GM12878 (cell line): ENCODE results near the gene INO80. TPM values are rescaled to one million over a fixed set of nuclear protein-coding genes. Genes with fewer than 3 reads are reported as not detected.

Experiments
- ATAC-seq: fragments of 200-7000 bp; cut with Tn5 transposase; 3 replicates; pipeline ENCODE4 v1.9.1; 2020; ENCODE audit warnings: mild to moderate bottlenecking, moderate library complexity
- BruUV-seq: library from RNA; stranded (reverse); fragments of 400-500 nt; replicated peaks from 2 replicates; lab custom pipeline; 2021; lab: Mats Ljungman, UMichigan
- CTCF ChIA-PET: fragments of 300-600 bp; sonication (Branson Sonifier 250); formaldehyde crosslinking; extraction: SDS; loops from one replicate; lab custom pipeline; 2021; ENCODE audit warnings: inconsistent platforms; lab: Yijun Ruan, JAX
- POLR2A ChIA-PET: fragments of 350-600 bp; formaldehyde crosslinking; extraction: SDS; loops from one replicate; lab custom pipeline; 2021; ENCODE audit warnings: inconsistent platforms; lab: Charles Lee
- RAD21 ChIA-PET: fragments of 300-600 bp; sonication (Branson Sonifier 250); formaldehyde crosslinking; loops from one replicate; lab custom pipeline; 2023; ENCODE audit warnings: antibody characterized with exemption; ENCODE audit not compliant: unreplicated experiment; lab: Charles Lee
- SMC1A ChIA-PET: fragments of 300-600 bp; sonication (Branson Sonifier 250); formaldehyde crosslinking; loops from one replicate; lab custom pipeline; 2023; ENCODE audit not compliant: unreplicated experiment, uncharacterized antibody; lab: Charles Lee
- DNase-seq: peaks from one replicate; pipeline ENCODE4 v3.0.0-alpha.2; 2011; ENCODE audit warnings: low read depth, low spot score
- FAIRE-seq: peaks from 3 replicates; lab custom pipeline; 2011; peaks lifted over from hg19 to GRCh38; lab: Jason Lieb, UNC
- H2AFZ ChIP-seq: 2 replicates; pipeline ENCODE4 v1.6.0; 2011; ENCODE audit warnings: low read depth, low read length, control low read depth; ENCODE audit not compliant: control insufficient read depth
- H3K27ac ChIP-seq: 2 replicates; pipeline ENCODE4 v1.5.1; 2011; ENCODE audit warnings: control low read depth; ENCODE audit not compliant: control insufficient read depth, insufficient read depth
- H3K27me3 ChIP-seq, 2 experiments: replicated peaks in 1 of 2; 2 replicates each; pipeline versions ENCODE4 v1.6.0 to v1.6.1; 2011; ENCODE audit warnings: low read length in 1 of 2; ENCODE audit not compliant: control insufficient read depth in 2 of 2, insufficient read depth in 2 of 2
- H3K36me3 ChIP-seq, 2 experiments: 2 replicates each; pipeline ENCODE4 v1.5.1; 2011; ENCODE audit warnings: low read length in 1 of 2; ENCODE audit not compliant: control insufficient read depth in 2 of 2, insufficient read depth in 2 of 2
- H3K4me1 ChIP-seq: 2 replicates; pipeline ENCODE4 v1.6.1; 2011; ENCODE audit warnings: mild to moderate bottlenecking, low read length, moderate library complexity, mixed read lengths; ENCODE audit not compliant: control insufficient read depth, insufficient read depth
- H3K4me2 ChIP-seq: 2 replicates; pipeline ENCODE4 v1.6.0; 2011; ENCODE audit warnings: control low read depth; ENCODE audit not compliant: control insufficient read depth, insufficient read depth
- H3K4me3 ChIP-seq: fragments of 200-600 bp; sonication (generic); 2 replicates; pipeline ENCODE4 v1.5.1; 2016
- H3K79me2 ChIP-seq: 2 replicates; pipeline ENCODE4 v1.6.0; 2011; ENCODE audit warnings: low read length; ENCODE audit not compliant: control insufficient read depth, insufficient read depth
- H3K9ac ChIP-seq: 2 replicates; pipeline ENCODE4 v1.8.0; 2011; ENCODE audit warnings: low read length, control low read depth, mixed read lengths; ENCODE audit not compliant: control insufficient read depth, insufficient read depth
- H3K9me3 ChIP-seq: replicated peaks from 3 replicates; pipeline ENCODE4 v1.5.1; 2011; ENCODE audit warnings: mild to moderate bottlenecking, low read length; ENCODE audit not compliant: control insufficient read depth, insufficient read depth
- H4K20me1 ChIP-seq: 2 replicates; pipeline ENCODE4 v1.6.0; 2011; ENCODE audit not compliant: control insufficient read depth, insufficient read depth
- MEF2B ChIP-seq: fragments of 450-650 bp; IDR thresholded peaks from 2 replicates; pipeline ENCODE4 v1.6.1; 2018; ENCODE audit warnings: mild to moderate bottlenecking, moderate library complexity; ENCODE audit not compliant: partially characterized antibody, poor library complexity, severe bottlenecking
- SMAD1 ChIP-seq: fragments of 450-650 bp; IDR thresholded peaks from 2 replicates; pipeline ENCODE4 v1.6.1; 2018; ENCODE audit warnings: mild to moderate bottlenecking, low read depth; ENCODE audit not compliant: partially characterized antibody
- WGBS: methylation state at CpG from one replicate; pipeline ENCODE4 v1.1.6; 2016; ENCODE audit warnings: low lambda C conversion rate; ENCODE audit not compliant: insufficient replicate concordance, insufficient coverage; ENCODE audit errors: missing lambda C conversion rate; 5-methylcytosine and 5-hydroxymethylcytosine counted together
- in situ Hi-C: fragments of 300-500 bp; cut with MboI; formaldehyde crosslinking; loops from 9 replicates; pipeline ENCODE4 v1.14.3; 2018; ENCODE audit warnings: mixed read lengths
- intact Hi-C: fragments of 100-400 bp; cut with micrococcal nuclease; formaldehyde crosslinking; loops from one replicate; pipeline ENCODE4 v1.14.2; 2022; ENCODE audit not compliant: unreplicated experiment
- polyA plus RNA-seq, 11 experiments: library from polyadenylated mRNA; depleted of rRNA in 4 of 11; unstranded in 6 of 11; stranded (reverse) in 5 of 11; fragments of >200 nt; fragmentation: Nextera tagmentation in 4 of 11; fragmentation: Illumina TruSeq in 1 of 11; extraction: Ambion mirVana in 4 of 11; extraction: Trizol in 1 of 11; gene quantifications; 1 replicate in 1 of 11; 2 replicates in 10 of 11; pipeline versions ENCODE4 v1.2.1 to v1.2.3, GENCODE V29; 2011 to 2016; ENCODE audit warnings: inconsistent platforms in 2 of 11, missing spikeins in 2 of 11, low read depth in 1 of 11
- total RNA-seq, 4 experiments: library from RNA; depleted of rRNA in 3 of 4; stranded (reverse); fragments of >200 nt in 3 of 4; fragmentation: Illumina TruSeq in 1 of 4; extraction: Trizol in 1 of 4; gene quantifications; 2 replicates each; pipeline versions ENCODE4 v1.2.1 to v1.2.3, GENCODE V29; 2013 to 2021
- TF ChIP-seq, protein P1 (sequence below): fragments of 450-650 bp; formaldehyde crosslinking; IDR thresholded peaks from 2 replicates; pipeline ENCODE4 v1.4.0; 2022; ENCODE audit warnings: mild to moderate bottlenecking, moderate library complexity
- TF ChIP-seq, protein P2 (sequence below), 3 experiments: IDR thresholded peaks in 2 of 3; conservative IDR thresholded peaks in 1 of 3; 2 replicates each; pipeline ENCODE4 v1.5.1; 2011; ENCODE audit warnings: low read depth in 3 of 3, low read length in 3 of 3, mild to moderate bottlenecking in 3 of 3, control low read depth in 2 of 3, moderate library complexity in 2 of 3, inconsistent platforms in 1 of 3, mixed read lengths in 1 of 3; ENCODE audit not compliant: control insufficient read depth in 2 of 3, insufficient read depth in 1 of 3; ENCODE audit errors: extremely low read depth in 1 of 3
- TF ChIP-seq, protein P3 (sequence below): fragments of 450-650 bp; IDR thresholded peaks from 2 replicates; pipeline ENCODE4 v1.6.1; 2017; ENCODE audit warnings: antibody characterized with exemption, mild to moderate bottlenecking, moderate library complexity

Gene INO80
- total and polyA plus RNA-seq, 10 of the 15 experiments (the other 5 are each of a cell fraction or from before 2014, with no cell fraction given): 4.5 to 25.0 (median 14.2) TPM

DNA sequence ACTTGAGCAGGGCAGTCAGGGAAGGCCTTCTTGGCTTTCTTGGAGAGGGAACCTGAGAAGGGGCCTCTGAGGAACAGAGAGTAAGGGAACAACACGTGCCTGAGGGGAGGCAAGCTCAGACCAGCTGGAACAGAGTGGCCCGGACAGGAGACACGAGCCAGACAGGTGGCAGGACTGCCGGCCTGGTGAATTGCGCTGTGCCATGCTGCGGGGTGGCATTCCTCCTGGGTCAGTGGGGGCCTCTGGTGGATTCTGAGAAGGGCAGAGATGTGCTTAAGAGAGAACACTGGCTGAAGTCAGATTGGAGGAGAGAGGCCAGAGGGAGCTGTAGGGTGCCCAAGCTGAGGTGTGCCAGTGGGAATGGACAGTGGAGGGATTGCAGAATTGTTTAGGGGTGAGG, 157.9 kb downstream of the INO80 start:
- no peaks in the 10 kb centered on the region for H4K20me1 ChIP-seq
- no peaks in the 10 kb centered on the region for H3K79me2 ChIP-seq
- no peaks in the 10 kb centered on the region for H3K36me3 ChIP-seq
- H2AFZ ChIP-seq: no peak overlapping the region
- no peak overlapping the region for H3K4me3 ChIP-seq
- H3K9ac ChIP-seq: no peak overlapping the region
- H3K4me1 ChIP-seq: no peaks in the 10 kb centered on the region
- H3K27me3 ChIP-seq: no peaks in the 10 kb centered on the region
- no TSS peak for BruUV-seq
- TF ChIP-seq, protein P1, sequence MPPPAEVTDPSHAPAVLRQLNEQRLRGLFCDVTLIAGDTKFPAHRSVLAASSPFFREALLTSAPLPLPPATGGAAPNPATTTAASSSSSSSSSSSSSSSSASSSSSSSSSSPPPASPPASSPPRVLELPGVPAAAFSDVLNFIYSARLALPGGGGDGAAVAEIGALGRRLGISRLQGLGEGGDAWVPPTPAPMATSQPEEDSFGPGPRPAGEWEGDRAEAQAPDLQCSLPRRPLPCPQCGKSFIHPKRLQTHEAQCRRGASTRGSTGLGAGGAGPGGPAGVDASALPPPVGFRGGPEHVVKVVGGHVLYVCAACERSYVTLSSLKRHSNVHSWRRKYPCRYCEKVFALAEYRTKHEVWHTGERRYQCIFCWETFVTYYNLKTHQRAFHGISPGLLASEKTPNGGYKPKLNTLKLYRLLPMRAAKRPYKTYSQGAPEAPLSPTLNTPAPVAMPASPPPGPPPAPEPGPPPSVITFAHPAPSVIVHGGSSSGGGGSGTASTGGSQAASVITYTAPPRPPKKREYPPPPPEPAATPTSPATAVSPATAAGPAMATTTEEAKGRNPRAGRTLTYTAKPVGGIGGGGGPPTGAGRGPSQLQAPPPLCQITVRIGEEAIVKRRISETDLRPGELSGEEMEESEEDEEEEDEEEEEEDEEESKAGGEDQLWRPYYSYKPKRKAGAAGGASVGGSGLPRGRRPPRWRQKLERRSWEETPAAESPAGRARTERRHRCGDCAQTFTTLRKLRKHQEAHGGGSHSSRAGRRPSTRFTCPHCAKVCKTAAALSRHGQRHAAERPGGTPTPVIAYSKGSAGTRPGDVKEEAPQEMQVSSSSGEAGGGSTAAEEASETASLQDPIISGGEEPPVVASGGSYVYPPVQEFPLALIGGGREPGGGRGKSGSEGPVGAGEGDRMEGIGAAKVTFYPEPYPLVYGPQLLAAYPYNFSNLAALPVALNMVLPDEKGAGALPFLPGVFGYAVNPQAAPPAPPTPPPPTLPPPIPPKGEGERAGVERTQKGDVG (CRISPR knock-in tag): no peak
- TF ChIP-seq SMAD1 (no peak), MEF2B (no peak)
- TF ChIP-seq, protein P2, sequence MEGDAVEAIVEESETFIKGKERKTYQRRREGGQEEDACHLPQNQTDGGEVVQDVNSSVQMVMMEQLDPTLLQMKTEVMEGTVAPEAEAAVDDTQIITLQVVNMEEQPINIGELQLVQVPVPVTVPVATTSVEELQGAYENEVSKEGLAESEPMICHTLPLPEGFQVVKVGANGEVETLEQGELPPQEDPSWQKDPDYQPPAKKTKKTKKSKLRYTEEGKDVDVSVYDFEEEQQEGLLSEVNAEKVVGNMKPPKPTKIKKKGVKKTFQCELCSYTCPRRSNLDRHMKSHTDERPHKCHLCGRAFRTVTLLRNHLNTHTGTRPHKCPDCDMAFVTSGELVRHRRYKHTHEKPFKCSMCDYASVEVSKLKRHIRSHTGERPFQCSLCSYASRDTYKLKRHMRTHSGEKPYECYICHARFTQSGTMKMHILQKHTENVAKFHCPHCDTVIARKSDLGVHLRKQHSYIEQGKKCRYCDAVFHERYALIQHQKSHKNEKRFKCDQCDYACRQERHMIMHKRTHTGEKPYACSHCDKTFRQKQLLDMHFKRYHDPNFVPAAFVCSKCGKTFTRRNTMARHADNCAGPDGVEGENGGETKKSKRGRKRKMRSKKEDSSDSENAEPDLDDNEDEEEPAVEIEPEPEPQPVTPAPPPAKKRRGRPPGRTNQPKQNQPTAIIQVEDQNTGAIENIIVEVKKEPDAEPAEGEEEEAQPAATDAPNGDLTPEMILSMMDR (IDR thresholded peaks at IDR 0.05 in 2 of 3, conservative IDR thresholded peaks at IDR 0.05 in 1 of 3; ENCODE audit: control insufficient read depth in 2 of 3, extremely low read depth in 1 of 3, insufficient read depth in 1 of 3, low read depth in 3 of 3, low read length in 3 of 3): no peak
- TF ChIP-seq, protein P3, sequence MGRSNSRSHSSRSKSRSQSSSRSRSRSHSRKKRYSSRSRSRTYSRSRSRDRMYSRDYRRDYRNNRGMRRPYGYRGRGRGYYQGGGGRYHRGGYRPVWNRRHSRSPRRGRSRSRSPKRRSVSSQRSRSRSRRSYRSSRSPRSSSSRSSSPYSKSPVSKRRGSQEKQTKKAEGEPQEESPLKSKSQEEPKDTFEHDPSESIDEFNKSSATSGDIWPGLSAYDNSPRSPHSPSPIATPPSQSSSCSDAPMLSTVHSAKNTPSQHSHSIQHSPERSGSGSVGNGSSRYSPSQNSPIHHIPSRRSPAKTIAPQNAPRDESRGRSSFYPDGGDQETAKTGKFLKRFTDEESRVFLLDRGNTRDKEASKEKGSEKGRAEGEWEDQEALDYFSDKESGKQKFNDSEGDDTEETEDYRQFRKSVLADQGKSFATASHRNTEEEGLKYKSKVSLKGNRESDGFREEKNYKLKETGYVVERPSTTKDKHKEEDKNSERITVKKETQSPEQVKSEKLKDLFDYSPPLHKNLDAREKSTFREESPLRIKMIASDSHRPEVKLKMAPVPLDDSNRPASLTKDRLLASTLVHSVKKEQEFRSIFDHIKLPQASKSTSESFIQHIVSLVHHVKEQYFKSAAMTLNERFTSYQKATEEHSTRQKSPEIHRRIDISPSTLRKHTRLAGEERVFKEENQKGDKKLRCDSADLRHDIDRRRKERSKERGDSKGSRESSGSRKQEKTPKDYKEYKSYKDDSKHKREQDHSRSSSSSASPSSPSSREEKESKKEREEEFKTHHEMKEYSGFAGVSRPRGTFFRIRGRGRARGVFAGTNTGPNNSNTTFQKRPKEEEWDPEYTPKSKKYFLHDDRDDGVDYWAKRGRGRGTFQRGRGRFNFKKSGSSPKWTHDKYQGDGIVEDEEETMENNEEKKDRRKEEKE: no peak
- TF ChIP-seq, all 136 proteins: peak for 0
- H3K9me3 ChIP-seq: no peaks in the 10 kb centered on the region
- ChIA-PET POLR2A (interaction anchor here (0.6 kb wide), 1 partner anchor 140 kb away, joined by 4 read pairs; no protein-coding TSS in a partner anchor), CTCF (no interaction called here), RAD21 (no interaction called here), SMC1A (interaction anchor here (0.6 kb wide), 1 partner anchor 231 kb away, joined by 3 read pairs; no protein-coding TSS in a partner anchor)
- in situ Hi-C loops (no loop called here), intact Hi-C loops (no loop called here)
- ATAC-seq: no peak
- 45% methylated on average over 6 of the region's 6 CpGs for WGBS
- no peak overlapping the region for H3K4me2 ChIP-seq
- FAIRE-seq: no peak
- no peak overlapping the region for H3K27ac ChIP-seq
- no peak for DNase-seq
